Omental fat pad (tissue), 4 donors: ENCODE results near the gene BCDIN3D. TPM values are rescaled to one million over a fixed set of nuclear protein-coding genes. Genes with fewer than 3 reads are reported as not detected.

ENCODE experiments used
- ATAC-seq: fragments of 150-250 bp; one replicate; pipeline ENCODE4 v1.9.1; 2016; ENCODE audit warnings: mild to moderate bottlenecking, moderate library complexity; ENCODE audit not compliant: low FRiP score
- DNase-seq: peaks from one replicate; pipeline ENCODE4 v3.0.0-alpha.2; 2019; ENCODE audit warnings: low spot score
- total RNA-seq, 4 donors: library from RNA; depleted of rRNA; stranded (reverse); fragments of >200 nt; gene quantifications; one replicate each; pipeline ENCODE4 v1.1.0, GENCODE V29; 2016
- TF ChIP-seq, protein P1 (sequence below), 3 donors: fragments of 450-650 bp; IDR thresholded peaks; one replicate each; pipeline ENCODE4 v1.5.1; 2016 to 2017; ENCODE audit warnings: antibody characterized with exemption in 3 of 3, mild to moderate bottlenecking in 3 of 3, moderate library complexity in 2 of 3

Gene BCDIN3D
- total RNA-seq, 4 donors from 2014 or later = 1.9 to 3.5 (median 2.8) TPM

DNA sequence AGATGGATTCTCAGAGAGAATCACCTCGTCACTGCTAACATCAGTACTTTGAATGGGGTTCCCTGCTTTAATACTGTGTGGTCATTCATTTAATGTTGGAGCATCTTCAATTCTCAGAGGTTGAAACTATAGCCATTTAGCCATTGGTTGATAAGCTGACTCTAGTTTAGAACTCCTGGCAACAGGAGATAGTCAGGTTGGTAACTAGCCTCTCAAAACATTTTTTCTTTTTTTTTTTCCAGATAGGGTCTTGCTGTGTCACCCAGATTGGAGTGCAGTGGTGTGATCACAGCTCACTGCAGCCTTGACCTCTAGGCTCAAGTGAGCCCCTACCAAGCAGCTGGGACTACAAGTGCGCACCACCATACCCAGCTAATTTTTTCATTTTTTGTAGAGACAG, 11.2 kb downstream of the BCDIN3D start:
- DNase-seq (no peak), ATAC-seq (no peak)
- TF ChIP-seq, protein P1, sequence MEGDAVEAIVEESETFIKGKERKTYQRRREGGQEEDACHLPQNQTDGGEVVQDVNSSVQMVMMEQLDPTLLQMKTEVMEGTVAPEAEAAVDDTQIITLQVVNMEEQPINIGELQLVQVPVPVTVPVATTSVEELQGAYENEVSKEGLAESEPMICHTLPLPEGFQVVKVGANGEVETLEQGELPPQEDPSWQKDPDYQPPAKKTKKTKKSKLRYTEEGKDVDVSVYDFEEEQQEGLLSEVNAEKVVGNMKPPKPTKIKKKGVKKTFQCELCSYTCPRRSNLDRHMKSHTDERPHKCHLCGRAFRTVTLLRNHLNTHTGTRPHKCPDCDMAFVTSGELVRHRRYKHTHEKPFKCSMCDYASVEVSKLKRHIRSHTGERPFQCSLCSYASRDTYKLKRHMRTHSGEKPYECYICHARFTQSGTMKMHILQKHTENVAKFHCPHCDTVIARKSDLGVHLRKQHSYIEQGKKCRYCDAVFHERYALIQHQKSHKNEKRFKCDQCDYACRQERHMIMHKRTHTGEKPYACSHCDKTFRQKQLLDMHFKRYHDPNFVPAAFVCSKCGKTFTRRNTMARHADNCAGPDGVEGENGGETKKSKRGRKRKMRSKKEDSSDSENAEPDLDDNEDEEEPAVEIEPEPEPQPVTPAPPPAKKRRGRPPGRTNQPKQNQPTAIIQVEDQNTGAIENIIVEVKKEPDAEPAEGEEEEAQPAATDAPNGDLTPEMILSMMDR (IDR thresholded peaks at IDR 0.05) = no peak

- DNase-seq (peak; percentile 91), ATAC-seq (peak; percentile 97)
- TF ChIP-seq, protein P1 (IDR thresholded peaks at IDR 0.05) = no peak
Measured at GRCh38 chr12:49828133-49829091, 14.5 kb downstream of the BCDIN3D start, which contains the start of gene NCKAP5L. Gene NCKAP5L, minus strand, starts transcription at chr12:49828413. Its CDS starts 24,369 bp downstream, at chr12:49804044.

- no peak for DNase-seq
- TF ChIP-seq, protein P1 (IDR thresholded peaks at IDR 0.05) = no peak
Measured at GRCh38 chr12:49827401-49828099, 15.4 kb downstream of the BCDIN3D start.

GRCh38 chr12:49827051-49827400, 15.9 kb downstream of the BCDIN3D start:
- TF ChIP-seq, protein P1 (IDR thresholded peaks at IDR 0.05) = no peak
- no peak for DNase-seq
- ATAC-seq = no peak

More at GRCh38 chr12:49827401-49828099, 15.4 kb downstream of the BCDIN3D start:
- ATAC-seq = peak; percentile 41

GRCh38 chr12:49825971-49826421, 16.9 kb downstream of the BCDIN3D start:
- ATAC-seq (no peak), DNase-seq (no peak)
- TF ChIP-seq, protein P1 (IDR thresholded peaks at IDR 0.05) = no peak

- no peak for ATAC-seq
- TF ChIP-seq, protein P1 (IDR thresholded peaks at IDR 0.05) = no peak
- no peak for DNase-seq
Measured at GRCh38 chr12:49825360-49825970, 17.4 kb downstream of the BCDIN3D start.
